Rectal smooth muscle tissue (tissue), 1 donor: ENCODE results near the gene KIF20B.

ENCODE experiments used
- H3K27ac ChIP-seq: one replicate; pipeline ENCODE4 v1.7.0; 2013; ENCODE audit warnings: low read depth, low read length, inconsistent platforms
- H3K27me3 ChIP-seq: one replicate; pipeline ENCODE4 v1.7.0; 2013; ENCODE audit warnings: low read length; ENCODE audit not compliant: control insufficient read depth, insufficient read depth
- H3K36me3 ChIP-seq: one replicate; pipeline ENCODE4 v1.7.0; 2013; ENCODE audit warnings: low read length; ENCODE audit not compliant: control insufficient read depth, insufficient read depth
- H3K4me1 ChIP-seq: one replicate; pipeline ENCODE4 v1.7.0; 2013; ENCODE audit warnings: low read length; ENCODE audit not compliant: control insufficient read depth, insufficient read depth
- H3K4me3 ChIP-seq: one replicate; pipeline ENCODE4 v1.7.0; 2013; ENCODE audit warnings: low read length
- H3K9ac ChIP-seq: one replicate; pipeline ENCODE4 v1.7.0; 2013; ENCODE audit warnings: low read length

The KIF20B gene

DNA sequence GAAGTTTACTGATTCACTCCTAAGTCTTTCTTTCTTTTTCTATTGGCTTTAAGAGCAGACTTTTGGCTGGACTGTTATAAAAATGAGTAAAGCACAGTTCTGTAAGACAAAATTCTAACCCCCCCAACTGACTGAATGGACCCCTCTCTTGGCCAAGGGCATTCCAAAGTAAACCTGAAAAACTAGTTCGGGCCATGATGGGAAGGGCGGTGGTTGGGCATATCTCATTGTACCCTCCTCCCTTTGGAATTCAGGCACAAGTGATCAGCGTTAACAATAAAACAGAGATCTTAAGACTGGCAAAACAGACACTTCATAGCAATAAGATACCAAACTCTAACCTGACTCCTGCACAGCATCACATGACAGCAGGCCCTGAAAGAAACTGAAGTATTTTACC lies 6.1 kb upstream of the KIF20B start:
- Histone ChIP-seq H3K4me3 (no peak overlapping the region), H3K9ac (no peak overlapping the region)

GRCh38 chr10:89697946-89698345 lies 3.4 kb upstream of the KIF20B start:
- Histone ChIP-seq H3K36me3 (no peaks in the 10 kb centered on the region), H3K9ac (no peak overlapping the region), H3K27ac (no peak overlapping the region), H3K4me1 (peaks cover 4% of the 10 kb centered on the region), H3K27me3 (no peaks in the 10 kb centered on the region), H3K4me3 (no peak overlapping the region)

More for the DNA sequence above, 6.1 kb upstream of the KIF20B start:
- Histone ChIP-seq H3K36me3 (no peaks in the 10 kb centered on the region), H3K4me1 (no peaks in the 10 kb centered on the region), H3K27ac (no peak overlapping the region), H3K27me3 (no peaks in the 10 kb centered on the region)

DNA sequence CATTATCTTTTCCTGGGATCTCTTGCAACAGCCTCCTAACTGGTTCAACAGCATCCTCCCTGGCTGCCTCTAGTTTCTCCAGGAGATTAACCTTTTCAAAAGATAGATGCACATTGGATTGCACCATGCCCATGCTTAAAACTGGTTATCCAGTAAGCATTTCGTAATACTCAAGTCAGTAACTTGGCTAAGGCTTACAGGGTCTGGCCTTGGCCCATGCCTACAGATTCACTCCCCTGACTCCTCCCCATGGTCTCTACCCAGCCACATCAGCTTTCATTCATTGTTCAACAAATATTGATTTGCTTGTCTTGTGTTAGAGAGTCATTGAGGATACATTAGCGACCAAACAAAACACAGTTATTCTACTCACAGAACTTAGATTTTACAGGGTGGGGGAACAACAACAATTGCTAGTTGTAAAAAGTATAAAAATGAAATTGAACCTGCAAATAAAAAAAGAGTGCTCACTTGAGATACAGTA lies 1.8 kb upstream of the KIF20B start:
- no peak overlapping the region for H3K27ac ChIP-seq
- no peak overlapping the region for H3K9ac ChIP-seq
- H3K27me3 ChIP-seq = no peaks in the 10 kb centered on the region
- no peaks in the 10 kb centered on the region for H3K36me3 ChIP-seq
- no peak overlapping the region for H3K4me3 ChIP-seq
- H3K4me1 ChIP-seq = peaks cover 4% of the 10 kb centered on the region

DNA sequence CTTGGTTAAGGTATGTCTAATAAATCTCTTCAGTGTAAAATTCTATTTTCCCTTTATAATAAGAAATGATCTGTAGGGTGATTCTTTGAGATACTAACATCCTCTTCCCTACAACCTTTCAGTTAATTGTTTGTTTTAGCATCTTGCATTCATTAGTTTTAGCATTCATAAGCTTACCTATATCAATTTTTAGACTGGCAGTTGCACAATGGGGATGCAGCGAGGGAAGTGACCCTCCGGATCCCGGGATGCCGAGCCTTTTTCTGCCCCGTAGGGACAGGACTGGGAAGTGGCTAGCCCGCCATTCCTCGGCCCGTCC lies 508 bp upstream of the KIF20B start:
- Histone ChIP-seq H3K27me3 (no peaks in the 10 kb centered on the region), H3K4me3 (peak overlapping the region; percentile 99), H3K27ac (peak overlapping the region; percentile 79), H3K4me1 (peaks cover 4% of the 10 kb centered on the region), H3K36me3 (no peaks in the 10 kb centered on the region), H3K9ac (peak overlapping the region; percentile 86)

GRCh38 chr10:89702121-89702480 lies 711 bp downstream of the KIF20B start:
- no peak overlapping the region for H3K27ac ChIP-seq
- H3K4me3 ChIP-seq = peak overlapping the region; percentile 99
- no peaks in the 10 kb centered on the region for H3K27me3 ChIP-seq
- H3K4me1 ChIP-seq = peaks cover 4% of the 10 kb centered on the region
- no peaks in the 10 kb centered on the region for H3K36me3 ChIP-seq
- H3K9ac ChIP-seq = no peak overlapping the region

GRCh38 chr10:89705466-89705865 lies 4.1 kb downstream of the KIF20B start:
- H3K4me1 ChIP-seq = peaks cover 4% of the 10 kb centered on the region
- no peak overlapping the region for H3K4me3 ChIP-seq
- no peak overlapping the region for H3K9ac ChIP-seq
- no peaks in the 10 kb centered on the region for H3K36me3 ChIP-seq
- no peak overlapping the region for H3K27ac ChIP-seq
- no peaks in the 10 kb centered on the region for H3K27me3 ChIP-seq

DNA sequence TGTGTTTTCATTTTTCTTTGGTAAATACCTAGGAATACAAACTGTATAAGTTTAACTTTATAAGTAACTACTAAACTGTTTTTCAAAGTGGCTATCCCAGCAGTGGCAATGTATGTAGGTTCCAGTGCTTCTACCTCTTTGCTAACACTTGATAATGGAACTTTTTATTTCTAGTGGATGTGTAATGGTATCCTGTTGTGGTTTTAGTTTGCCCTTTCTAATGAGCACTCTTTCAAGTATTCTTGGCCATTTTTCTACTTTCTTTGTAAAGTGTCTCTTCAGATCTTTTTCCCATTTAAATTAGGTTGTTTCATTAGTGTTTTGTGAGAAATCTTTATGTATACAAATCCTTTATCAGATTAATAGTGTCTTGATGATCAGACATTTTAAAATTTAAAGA lies 4.6 kb downstream of the KIF20B start:
- Histone ChIP-seq H3K9ac (no peak overlapping the region), H3K36me3 (no peaks in the 10 kb centered on the region), H3K27me3 (no peaks in the 10 kb centered on the region), H3K27ac (no peak overlapping the region), H3K4me3 (no peak overlapping the region), H3K4me1 (no peaks in the 10 kb centered on the region)

DNA sequence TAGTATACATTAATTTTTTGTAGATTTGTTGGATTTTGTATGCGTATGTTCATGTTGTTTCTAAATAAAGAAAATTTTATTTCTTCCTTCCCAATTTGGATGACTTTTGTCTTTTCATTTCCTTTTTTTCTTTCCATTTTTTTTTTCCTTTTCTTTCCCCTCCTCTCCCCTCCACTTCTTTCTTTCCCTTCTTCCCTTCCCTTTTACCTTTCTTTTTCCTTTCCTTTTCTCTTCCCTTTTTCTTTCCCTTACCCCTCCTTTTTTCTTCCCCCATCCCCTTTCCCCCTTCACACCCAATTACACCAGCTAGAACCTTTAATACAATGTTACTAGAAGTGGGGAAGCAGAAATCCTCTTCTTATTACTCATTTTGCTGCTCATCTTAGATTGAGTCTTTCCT lies 6.0 kb downstream of the KIF20B start:
- H3K4me1 ChIP-seq = no peaks in the 10 kb centered on the region
- H3K4me3 ChIP-seq = no peak overlapping the region
- H3K9ac ChIP-seq = no peak overlapping the region
- H3K36me3 ChIP-seq = no peaks in the 10 kb centered on the region
- no peaks in the 10 kb centered on the region for H3K27me3 ChIP-seq
- H3K27ac ChIP-seq = no peak overlapping the region

DNA sequence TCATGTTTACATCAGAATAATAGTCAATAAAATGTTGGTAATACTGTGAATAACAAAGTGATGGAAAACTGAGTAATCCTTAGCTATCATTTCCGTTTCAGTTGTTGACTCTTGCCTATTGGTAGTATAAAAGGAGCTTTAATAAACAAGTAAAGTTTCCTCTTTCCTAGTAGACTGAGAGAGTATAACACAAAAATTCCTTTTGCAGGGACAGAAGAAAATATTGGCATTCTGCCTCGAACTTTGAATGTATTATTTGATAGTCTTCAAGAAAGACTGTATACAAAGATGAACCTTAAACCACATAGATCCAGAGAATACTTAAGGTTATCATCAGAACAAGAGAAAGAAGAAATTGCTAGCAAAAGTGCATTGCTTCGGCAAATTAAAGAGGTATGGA lies 9.4 kb downstream of the KIF20B start:
- no peaks in the 10 kb centered on the region for H3K27me3 ChIP-seq
- no peak overlapping the region for H3K4me3 ChIP-seq
- H3K4me1 ChIP-seq = no peaks in the 10 kb centered on the region
- no peak overlapping the region for H3K9ac ChIP-seq
- no peak overlapping the region for H3K27ac ChIP-seq
- no peaks in the 10 kb centered on the region for H3K36me3 ChIP-seq

DNA sequence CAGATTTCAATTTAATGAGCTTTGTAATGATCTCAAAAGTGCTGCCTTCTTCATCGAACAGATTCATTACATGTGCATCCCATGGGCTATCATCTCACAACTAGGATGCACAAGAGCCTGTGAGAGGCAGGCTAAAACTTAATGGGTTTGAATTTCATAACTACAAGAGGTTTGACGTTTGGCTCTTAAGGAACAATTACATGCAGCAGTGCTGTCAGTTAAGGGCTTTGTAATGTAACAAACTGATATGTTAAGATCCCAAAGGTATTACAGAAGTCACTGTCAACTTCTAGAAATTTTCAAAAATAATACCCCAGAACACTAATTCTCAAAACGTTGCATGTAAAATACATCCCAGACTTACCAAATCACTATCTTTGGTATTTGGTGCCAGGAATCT lies 33.2 kb downstream of the KIF20B start:
- Histone ChIP-seq H3K27ac (no peak overlapping the region), H3K4me1 (no peaks in the 10 kb centered on the region), H3K27me3 (no peaks in the 10 kb centered on the region), H3K4me3 (no peak overlapping the region), H3K36me3 (no peaks in the 10 kb centered on the region), H3K9ac (no peak overlapping the region)

GRCh38 chr10:89738551-89739209 lies 37.3 kb downstream of the KIF20B start:
- no peak overlapping the region for H3K27ac ChIP-seq
- H3K4me1 ChIP-seq = no peaks in the 10 kb centered on the region
- H3K27me3 ChIP-seq = no peaks in the 10 kb centered on the region
- no peak overlapping the region for H3K9ac ChIP-seq
- H3K36me3 ChIP-seq = no peaks in the 10 kb centered on the region
- H3K4me3 ChIP-seq = no peak overlapping the region

- Histone ChIP-seq H3K36me3 (peaks cover 1% of the 10 kb centered on the region), H3K9ac (no peak overlapping the region), H3K4me1 (no peaks in the 10 kb centered on the region), H3K27me3 (no peaks in the 10 kb centered on the region), H3K4me3 (no peak overlapping the region), H3K27ac (no peak overlapping the region)
Observed at GRCh38 chr10:89741126-89741762, 39.9 kb downstream of the KIF20B start.

GRCh38 chr10:89744026-89744425 lies 42.6 kb downstream of the KIF20B start:
- Histone ChIP-seq H3K27ac (no peak overlapping the region), H3K36me3 (peaks cover 3% of the 10 kb centered on the region), H3K9ac (no peak overlapping the region), H3K27me3 (no peaks in the 10 kb centered on the region), H3K4me1 (no peaks in the 10 kb centered on the region), H3K4me3 (no peak overlapping the region)
